OCI-M2 (cell line): ENCODE data around the gene ZIC4.

Experiments
- DNase-seq: peaks from one replicate; lab custom pipeline; 2025; ENCODE audit not compliant: unreplicated experiment; lab: John Stamatoyannopoulos, UW

ZIC4 gene

DNA sequence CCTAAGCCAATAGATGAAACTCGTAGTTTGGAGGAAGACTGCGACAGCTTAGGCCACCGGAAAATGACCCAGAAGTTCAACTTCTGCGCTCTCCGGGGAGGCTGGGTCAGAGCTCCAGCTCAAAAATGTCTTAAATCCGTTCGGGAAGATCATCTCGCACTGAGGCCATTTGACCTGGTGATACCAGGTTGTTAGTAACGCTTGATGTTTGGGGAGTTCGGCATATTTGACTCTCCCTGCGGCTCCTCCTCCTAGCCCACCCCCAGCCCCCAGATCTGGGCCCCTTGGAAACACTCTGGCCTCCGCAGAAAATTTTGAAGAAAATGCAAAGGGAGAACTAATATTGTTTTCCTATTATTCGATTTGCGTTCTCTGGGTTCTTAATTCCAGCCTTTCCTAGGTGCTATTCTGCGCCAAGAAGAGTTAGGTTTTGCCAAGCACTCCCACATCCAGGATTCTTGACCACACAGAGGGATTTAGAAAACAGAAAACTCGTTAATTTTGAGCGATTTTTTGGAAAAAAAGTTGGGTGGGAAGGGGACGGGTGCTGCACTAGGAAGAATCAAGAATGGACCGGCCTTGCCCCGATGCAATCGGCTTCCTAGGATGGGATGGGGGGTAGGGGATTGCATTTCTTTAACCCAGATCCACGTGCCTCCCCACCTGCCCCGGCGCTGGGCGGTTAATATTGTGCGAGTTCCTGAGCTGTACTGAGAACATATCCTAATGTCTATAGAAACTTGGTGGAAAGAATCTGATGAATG is 50.0 kb downstream of the ZIC4 start:
- DNase-seq = no peak

DNA sequence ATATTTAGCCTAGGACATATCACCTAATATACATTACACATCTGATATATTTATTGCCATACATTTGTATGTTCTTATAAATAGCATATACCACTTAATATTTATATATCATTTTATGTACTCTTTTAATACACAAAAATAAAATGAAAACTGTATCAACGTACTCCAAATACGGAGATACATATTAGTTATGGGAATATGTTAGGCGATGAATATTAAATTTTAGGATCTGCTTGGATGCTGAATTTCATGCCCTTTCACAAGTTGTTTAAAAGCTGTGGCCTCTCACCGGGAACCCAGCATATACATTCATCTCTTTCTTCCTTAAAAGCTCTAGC is 50.6 kb downstream of the ZIC4 start:
- no peak for DNase-seq

DNA sequence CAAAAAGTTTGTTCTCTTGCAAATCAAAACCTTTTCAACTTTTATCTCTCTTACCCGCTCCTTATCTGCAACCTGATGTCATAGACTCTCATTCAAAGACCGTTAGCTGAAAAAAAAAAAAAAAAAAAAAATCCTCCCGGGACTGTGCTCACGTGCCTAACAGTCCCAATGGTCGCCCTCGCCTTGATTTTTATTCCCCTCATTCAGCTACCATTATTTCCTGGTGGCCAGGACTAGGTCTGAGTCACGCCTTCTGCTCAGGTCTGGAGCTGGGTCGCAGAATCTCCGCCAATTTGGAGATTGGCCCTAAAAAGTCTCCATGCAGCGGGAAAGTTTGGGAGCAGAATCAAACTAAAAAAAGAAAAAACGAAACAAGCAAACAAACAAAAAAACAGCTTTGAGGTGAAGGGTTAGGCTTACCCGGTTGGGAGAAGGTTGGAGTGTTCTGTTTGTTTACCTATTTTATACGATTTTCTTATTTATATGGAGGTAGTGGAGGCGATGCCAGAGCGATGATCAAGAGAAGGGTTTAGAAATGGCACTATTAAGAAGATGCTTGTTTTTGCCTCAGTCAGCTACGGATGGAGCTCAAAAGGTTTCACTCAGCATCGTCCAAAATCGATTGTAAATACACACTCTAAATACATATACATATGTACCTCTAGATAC is 51.1 kb downstream of the ZIC4 start:
- no peak for DNase-seq

DNA sequence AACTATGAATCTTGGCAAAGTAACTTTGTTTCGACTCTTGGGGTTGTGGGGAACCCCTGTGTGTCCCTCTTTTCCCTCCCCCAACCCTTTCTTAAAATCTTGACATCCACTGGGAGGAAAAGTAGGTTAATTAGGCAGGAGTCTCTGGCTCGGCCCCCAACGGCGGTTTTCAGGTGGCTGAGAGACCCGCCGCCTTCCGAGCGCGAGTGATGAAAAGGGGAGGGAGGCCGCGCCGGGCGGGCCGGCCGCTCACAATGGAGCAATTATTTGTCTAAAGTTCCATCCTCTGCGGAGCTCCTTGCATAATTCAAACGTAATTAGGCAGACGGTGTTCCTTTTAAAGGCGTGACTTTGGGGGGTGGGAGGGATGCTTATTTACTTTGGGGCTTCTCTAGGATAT is 51.7 kb downstream of the ZIC4 start:
- no peak for DNase-seq

DNA sequence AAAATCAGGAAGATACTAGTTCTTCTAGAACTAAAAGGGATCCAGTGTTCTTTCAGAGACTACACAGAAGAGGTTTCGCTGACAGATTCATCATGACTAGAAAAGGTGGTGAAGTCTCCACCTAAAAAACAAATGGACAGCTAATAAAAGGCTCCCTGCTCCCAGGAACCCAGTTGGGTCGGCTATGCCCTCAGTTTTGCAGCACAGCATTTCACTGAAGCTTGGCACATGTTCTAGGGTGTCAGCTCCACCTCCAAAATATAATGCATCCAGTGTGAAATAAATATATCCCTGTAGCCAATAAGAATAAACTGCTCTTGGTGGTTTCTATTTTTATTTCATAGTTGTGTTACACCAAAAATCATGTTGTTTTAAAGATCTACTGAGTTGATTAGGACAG is 55.0 kb downstream of the ZIC4 start:
- no peak for DNase-seq

DNA sequence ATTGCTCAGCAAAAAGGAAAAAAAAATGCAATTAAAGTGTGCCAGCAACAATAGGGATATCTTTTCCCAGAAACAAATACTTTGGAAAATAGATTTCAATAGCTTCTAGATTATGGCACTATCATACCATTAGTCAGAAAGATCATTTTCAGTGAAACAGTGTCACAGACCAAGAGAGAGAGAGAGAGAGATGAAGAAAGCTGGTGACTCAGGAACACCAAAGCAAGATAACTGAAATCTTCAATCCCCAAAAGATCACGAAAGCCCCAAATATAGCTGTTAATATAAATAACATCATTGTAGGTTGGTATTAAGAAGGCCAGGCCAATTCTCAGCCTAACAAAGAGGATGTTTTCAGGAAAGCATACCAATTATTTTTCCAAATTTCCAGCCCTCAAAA is 57.4 kb downstream of the ZIC4 start:
- no peak for DNase-seq

DNA sequence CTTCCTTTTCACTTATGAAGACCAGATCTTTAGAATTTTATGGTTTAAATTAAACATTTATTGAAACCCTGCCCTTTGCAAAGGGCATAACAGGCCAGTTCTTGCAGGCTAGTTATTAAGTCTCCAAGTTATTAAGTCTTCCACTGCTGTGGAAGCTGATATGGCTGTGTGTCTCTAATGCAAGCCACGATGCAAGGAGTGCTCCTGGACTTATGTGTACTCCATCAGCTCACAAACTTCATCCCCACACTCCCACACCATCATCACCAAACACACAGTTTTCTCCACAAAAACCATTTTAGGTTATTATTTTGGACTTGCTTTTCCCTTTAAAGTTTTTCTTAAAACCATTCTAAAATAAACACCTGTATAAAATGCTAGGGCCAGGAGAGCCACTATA is 62.4 kb downstream of the ZIC4 start:
- no peak for DNase-seq

DNA sequence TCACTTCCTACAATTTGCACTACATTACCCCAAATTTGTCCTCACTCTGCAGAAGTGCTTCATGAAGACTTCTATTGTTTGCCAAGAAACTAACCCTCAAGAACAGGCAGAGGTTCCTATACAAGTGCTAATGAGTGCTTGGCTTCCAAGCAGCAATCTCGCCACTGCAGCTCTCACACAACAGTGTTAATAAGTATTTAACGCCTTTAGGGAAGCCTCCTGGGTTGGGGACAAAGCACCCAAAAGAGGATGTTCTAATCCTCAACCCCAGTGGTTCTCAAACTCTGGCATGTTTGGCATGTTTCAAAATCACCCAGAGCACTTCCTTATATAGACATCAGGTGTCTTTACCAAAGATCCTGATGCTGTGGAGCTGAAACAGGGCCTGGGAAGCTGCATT is 64.6 kb downstream of the ZIC4 start:
- no peak for DNase-seq

DNA sequence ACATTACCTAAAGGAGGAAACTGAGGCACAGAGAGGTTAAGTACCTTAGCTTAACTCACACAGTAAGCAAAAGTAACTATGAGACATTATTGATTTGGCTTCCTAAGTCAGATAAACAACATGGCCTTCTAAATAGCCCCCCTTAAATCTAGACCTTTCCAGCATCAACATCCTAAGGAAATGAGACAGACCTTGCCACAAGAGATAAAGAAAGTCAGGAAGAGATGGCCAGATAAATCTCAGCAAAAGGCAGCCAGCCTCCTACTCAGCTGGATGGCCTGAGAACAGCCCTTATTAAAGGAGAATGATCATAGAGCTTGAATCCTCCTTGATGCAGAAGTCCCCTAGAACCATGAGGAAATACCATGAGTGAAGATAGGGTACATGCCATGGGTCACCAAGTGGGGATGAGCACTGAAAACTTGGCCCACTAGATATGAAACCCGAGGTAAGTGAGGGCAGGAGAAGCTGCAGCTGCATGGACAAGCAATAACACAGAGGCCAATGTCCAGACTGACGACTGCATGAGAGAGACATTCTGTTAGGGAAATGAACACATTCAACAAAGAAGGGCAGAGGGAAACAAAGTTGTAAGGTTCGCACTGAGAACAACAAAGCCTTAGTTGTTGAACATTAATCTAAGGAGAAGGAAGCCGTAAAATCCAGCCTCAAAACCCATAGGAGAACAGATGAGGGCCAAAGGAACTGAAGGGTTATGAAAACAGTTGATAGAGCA is 69.6 kb downstream of the ZIC4 start:
- no peak for DNase-seq
